Subcutaneous adipose tissue (tissue), 4 donors: ENCODE measurements around the gene TMEM138. TPM values are rescaled to one million over a fixed set of nuclear protein-coding genes. Genes with fewer than 3 reads are reported as not detected.

ENCODE experiments used
- CTCF ChIP-seq: fragments of 450-650 bp; IDR thresholded peaks from one replicate; pipeline ENCODE4 v1.5.1; 2016; ENCODE audit warnings: low read depth, mild to moderate bottlenecking, control low read depth, antibody characterized with exemption, moderate library complexity
- total RNA-seq, 4 donors: library from RNA; depleted of rRNA; stranded (reverse); fragments of >200 nt; gene quantifications; one replicate each; pipeline ENCODE4 v1.1.0, GENCODE V29; 2016

TMEM138 gene
- total RNA-seq, 4 donors from 2014 or later: 18.5 to 55.8 (median 22.3) TPM

- no peak for TF ChIP-seq CTCF
Observed at GRCh38 chr11:61414547-61414946, 52.4 kb downstream of the TMEM138 start.

- TF ChIP-seq CTCF: no peak
Observed at GRCh38 chr11:61415381-61415780, 53.2 kb downstream of the TMEM138 start.

GRCh38 chr11:61416941-61417340 lies 54.8 kb downstream of the TMEM138 start:
- TF ChIP-seq CTCF: no peak

GRCh38 chr11:61417670-61418069 lies 55.5 kb downstream of the TMEM138 start:
- TF ChIP-seq CTCF: no peak

- TF ChIP-seq CTCF: no peak
Observed at GRCh38 chr11:61418136-61418535, 56.0 kb downstream of the TMEM138 start.

Other genes starting within 250 kb of the TMEM138 start
- 10 to 100 TPM in 1 of 4 donors, 1 to 10 TPM in 3; 6.7 to 10.9 (median 8.8) TPM for gene VPS37C, start 200.9 kb upstream of the TMEM138 start, total RNA-seq
- 10 to 100 TPM in 2 of 4 donors, 1 to 10 TPM in 1, not detected in 1; 4.4 to 46.1 (median 45.4) TPM for gene PGA3, start 158.9 kb upstream of the TMEM138 start, total RNA-seq
- 10 to 100 TPM in 2 of 4 donors, 1 to 10 TPM in 2; 1.3 to 44.5 (median 24.4) TPM for gene PGA4, start 140.0 kb upstream of the TMEM138 start, total RNA-seq
- gene PGA5, start 121.2 kb upstream of the TMEM138 start, total RNA-seq: 10 to 100 TPM in 1 of 4 donors, 1 to 10 TPM in 2, under 1 TPM in 1; 0.51 to 11.7 (median 2.4) TPM
- 1 to 10 TPM; 1.0 to 3.9 (median 2.2) TPM for gene VWCE, start 67.1 kb upstream of the TMEM138 start, total RNA-seq
- 100 to 1,000 TPM; 105 to 144 (median 127) TPM for gene DDB1, start 29.3 kb upstream of the TMEM138 start, total RNA-seq
- gene TKFC, start 29.1 kb upstream of the TMEM138 start, total RNA-seq: 10 to 100 TPM in 3 of 4 donors, 1 to 10 TPM in 1; 9.3 to 24.1 (median 15.5) TPM
- 10 to 100 TPM; 22.0 to 43.0 (median 34.2) TPM for gene CYB561A3, start 492 bp upstream of the TMEM138 start, total RNA-seq
- gene TMEM216, start 30.2 kb downstream of the TMEM138 start, total RNA-seq: 10 to 100 TPM in 3 of 4 donors, 1 to 10 TPM in 1; 6.8 to 14.4 (median 13.4) TPM
- gene CPSF7, start 67.6 kb downstream of the TMEM138 start, total RNA-seq: 10 to 100 TPM; 33.0 to 49.5 (median 40.5) TPM
- gene SDHAF2, start 67.8 kb downstream of the TMEM138 start, total RNA-seq: 10 to 100 TPM; 30.0 to 46.2 (median 33.9) TPM
- gene LRRC10B, start 146.4 kb downstream of the TMEM138 start, total RNA-seq: 1 to 10 TPM in 2 of 4 donors, under 1 TPM in 1, not detected in 1; 0.22 to 1.7 (median 1.6) TPM
- 1 to 10 TPM in 3 of 4 donors, under 1 TPM in 1; 0.66 to 4.0 (median 1.4) TPM for gene SYT7, start 218.7 kb downstream of the TMEM138 start, total RNA-seq